A549 treated with AZD2906 at 1 μM for 4 hours (cell line): ENCODE results near the gene ATG10. TPM values are rescaled to one million over a fixed set of nuclear protein-coding genes. Genes with fewer than 3 reads are reported as not detected.

Experiments used
- total RNA-seq: library from RNA; stranded (reverse); fragments of 200-300 nt; extraction: Qiagen RNA extraction; gene quantifications from 5 replicates; pipeline ENCODE4 v1.2.3, GENCODE V29; 2022

Gene ATG10
- 6.9 to 9.3 TPM (median 8.1 TPM) in 5 replicates for total RNA-seq

GRCh38 chr5:81971712-81972491, at the start of gene ATG10:
Gene ATG10 (plus strand): TSS chr5:81972023. CDS start chr5:81987571, 15,548 bp downstream.

GRCh38 chr5:82277987-82278710, 306.3 kb downstream of the ATG10 start, which contains the start of gene RPS23:
Gene RPS23 (minus strand): TSS chr5:82278354. CDS start chr5:82278323, 31 bp downstream.

Other genes starting within 250 kb of the ATG10 start
- gene SSBP2, start 220.9 kb upstream of the ATG10 start, total RNA-seq: 13.2 to 15.5 TPM (median 14.9 TPM) in 5 replicates